Measurements from ENCODE around the gene ASS1.

ASS1 gene

DNA sequence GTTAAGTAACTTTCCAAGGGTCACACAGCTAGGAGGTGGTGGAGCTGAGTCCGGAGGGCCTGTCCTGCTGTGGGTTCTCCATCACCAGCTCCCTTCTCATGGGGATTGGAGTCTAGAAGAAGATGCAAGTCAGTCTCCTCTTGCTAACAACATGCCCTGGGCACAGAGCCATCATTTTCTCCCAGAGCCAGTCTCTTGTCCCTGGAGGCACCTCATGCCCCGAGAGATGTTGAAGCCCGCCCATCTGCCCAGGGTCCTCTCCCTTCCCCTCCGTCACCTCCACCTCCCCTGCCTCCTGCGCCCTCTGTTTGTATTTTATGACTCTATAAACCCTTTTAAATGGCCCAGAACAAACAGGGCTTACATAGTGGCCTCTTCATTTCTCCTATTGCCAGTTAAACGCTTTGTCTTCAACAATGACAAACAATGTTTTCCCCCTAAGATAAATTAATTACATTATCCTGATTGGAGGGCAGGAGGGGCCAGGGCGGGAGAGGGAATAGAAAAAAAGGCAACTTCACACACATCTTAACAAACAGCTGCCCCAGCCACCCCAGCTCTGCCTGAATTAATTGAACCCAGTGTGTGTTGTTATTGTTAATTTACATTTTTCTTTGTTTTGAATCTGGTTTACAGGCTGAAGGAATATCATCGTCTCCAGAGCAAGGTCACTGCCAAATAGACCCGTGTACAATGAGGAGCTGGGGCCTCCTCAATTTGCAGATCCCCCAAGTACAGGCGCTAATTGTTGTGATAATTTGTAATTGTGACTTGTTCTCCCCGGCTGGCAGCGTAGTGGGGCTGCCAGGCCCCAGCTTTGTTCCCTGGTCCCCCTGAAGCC, 55.8 kb downstream of the ASS1 start:
- no peak for DNase-seq

DNA sequence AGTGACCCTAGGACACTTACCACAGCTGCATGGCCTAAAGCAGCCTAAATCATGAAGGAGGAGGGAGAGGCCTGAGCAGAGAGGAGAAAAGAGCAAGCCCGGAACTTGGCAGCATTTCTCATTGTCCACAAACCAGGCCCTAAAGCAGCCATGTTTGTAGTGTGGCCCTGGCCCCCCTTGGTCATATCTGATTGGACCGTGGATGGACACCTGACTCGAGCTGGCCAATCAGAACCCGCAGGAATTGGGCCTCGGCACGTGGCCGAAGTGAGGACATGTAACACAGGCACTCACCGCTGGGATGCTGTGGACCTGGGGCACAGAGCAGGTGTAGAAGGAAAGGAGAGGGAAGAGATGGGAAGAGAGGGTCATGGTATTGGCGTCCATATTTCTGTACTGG, 56.9 kb downstream of the ASS1 start:
- DNase-seq = no peak

DNA sequence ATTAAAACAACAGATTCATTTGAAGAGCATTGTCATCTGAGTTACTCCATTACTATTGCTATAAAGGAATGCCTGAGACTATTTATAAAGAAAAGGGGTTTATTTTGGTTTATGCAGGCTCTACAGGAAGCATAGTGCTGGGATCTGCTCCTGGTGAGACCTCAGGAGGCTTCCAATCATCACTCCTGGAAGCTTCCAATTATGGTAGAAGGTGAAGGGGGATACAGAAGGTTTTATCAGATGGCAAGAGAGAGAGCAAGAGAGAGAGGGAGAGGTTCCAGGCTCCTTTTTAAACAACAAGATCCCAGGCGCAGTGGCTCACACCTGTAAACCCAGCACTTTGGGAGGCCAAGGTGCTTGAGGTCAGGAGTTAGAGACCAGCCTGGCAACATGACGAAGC, 63.5 kb downstream of the ASS1 start:
- no peak for DNase-seq

DNA sequence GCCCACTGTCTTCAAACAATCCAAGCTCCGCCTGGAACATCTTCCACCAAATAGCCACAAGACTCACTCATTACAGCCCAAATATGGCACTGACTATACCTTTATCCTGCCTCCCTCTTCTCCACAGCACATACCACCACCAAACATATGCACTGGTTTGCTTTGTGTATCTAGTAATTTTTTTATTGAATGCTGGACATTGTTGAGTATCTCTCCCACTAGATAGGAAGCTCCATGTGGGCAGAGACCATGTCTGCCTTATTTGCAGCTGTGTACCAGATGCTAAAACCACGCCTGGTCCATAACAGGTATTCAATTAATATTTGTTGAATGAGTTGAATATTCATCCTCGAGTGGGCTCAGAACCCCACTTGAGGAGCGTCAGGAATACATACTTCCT, 67.4 kb downstream of the ASS1 start:
- no peak for DNase-seq

DNA sequence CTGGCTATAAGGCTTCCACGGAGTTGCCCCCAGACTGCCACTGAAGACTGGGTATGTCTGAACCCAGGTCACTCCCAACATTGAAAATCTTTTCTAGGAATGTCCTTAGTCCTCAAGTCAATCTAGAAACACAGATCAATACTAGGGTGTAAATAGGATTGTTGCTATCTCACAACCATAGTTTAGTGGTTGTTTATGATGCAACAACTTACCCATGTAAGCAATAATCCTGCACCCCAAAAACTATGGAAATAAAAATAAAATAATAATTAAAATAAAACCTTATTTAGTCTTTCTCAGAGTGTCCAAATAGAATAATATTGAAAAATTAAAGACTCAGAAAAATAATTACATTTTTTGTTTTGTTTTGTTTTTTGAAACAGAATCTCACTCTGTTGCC, 68.3 kb downstream of the ASS1 start:
- DNase-seq = no peak

DNA sequence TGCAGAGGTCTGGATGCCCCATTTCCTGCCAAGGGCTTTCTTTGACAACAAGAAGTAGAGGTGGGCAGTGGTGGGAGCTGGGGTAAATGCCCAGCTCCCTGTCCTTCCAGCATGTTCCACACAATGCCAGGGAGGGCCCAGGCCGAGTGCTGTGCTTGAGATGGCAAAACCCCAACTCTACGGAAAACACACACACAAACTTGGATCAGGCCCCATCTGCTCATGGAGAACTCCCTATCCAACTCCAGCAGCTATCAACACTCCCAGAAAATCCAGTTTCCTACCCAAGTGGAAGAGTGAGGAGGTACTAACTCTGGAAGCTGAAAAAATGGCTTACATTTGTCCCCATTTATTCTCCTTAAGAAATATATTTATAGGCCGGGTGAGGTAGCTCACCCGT, 73.5 kb downstream of the ASS1 start:
- DNase-seq = no peak

DNA sequence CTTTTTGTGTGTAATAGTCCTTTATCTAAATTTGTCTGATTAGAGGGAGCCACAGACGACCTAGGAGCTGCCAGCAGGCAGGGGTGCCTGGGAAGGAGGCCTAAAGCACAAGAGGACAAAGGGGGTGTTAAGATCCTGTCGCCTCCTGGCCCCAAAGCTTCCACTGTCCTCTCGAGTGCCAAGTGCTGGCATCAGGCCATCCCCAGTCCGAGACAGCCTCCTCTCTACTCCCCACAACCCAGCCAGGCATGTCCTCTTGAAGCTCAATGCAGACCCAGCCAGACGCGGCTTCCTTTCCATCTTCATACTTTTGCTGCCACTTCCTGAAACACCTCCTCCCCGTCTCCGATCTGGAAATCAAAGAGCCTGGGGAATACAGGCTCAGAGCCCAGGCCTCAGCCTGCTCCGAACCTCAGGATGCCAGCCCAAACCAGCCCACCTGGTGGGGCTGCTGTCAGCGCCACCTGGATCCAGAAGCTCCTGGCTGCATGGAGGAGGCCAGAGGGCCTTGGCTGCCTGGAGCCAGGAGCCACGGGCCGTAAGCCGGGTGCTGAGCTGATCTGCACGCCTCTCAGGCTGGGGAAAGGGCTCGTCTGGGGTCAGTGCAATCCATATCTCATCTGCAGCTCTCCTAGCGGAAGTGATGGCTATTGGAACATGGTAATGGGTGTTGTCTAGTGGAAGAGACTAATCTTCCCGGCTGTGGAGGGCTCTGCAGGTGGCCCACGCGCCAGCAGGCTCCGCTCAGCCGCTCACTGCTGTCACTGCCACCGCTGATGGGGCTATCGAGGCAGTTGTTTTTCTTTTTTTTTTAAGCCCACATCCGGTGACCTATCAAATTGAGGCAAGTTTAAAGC, 74.4 kb downstream of the ASS1 start:
- no peak for DNase-seq

DNA sequence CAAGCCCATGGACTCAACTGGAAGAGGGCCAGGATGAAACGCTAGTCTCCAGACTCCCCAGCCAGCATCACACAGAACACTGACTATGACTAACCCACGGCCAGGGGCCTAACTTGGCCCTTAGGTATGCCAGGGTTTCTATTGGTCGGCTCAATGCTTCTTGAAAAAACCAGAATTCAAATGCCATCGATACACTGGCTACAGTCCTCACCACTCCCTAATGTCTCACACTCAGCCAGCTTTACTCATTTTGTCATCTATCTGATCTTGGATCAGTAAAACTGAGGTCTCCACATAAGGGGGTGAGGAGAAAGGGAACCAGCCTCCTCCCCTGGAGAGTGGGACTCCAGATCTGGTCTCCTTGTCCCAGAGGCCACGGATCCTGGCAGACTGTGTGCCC, 75.2 kb downstream of the ASS1 start:
- DNase-seq = no peak

DNA sequence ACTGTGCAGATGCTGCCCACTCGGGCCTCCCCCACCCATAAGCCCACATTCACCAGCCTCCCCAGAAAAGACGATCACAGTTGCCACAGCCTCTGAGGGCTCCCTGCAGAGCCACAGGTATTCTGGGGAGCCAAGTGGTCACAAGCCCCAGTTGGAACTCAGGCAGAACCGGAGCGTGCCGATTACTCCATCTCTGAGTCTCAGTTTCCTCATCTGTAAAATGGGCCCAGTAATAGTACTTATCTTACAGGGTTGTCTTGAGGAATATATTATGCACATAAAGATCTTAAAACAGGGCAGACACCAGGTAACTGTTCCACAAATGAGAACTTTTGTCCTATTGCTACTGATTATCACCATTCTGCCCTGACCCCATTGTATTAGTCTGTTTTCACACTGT, 77.0 kb downstream of the ASS1 start:
- DNase-seq = no peak

DNA sequence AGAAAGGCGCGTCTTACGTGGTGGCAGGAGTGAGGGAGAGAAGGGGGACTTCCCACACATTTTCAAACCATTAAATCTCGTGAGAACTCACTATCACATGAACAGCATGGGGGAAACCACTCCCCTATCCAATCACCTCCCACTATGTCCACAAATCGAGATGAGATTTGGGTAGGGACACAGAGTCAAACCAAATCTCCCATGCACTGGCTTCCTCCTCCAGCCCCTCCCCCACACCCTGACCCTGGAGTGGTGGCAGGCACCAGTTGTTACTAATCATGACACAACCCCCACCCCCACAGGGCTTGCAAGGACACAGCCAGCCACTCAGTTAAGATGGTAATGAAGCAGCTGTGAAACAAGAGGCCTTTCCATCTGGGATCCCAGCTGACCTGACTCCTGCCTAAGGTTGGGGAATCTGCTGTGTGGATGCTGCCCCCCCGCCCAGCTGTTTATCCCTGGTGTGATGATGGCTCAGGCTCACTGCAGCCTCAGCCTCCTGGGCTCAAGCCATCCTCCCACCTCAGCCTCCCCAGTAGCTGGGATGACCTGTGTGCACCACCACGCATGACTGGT, 77.6 kb downstream of the ASS1 start:
- no peak for DNase-seq

DNA sequence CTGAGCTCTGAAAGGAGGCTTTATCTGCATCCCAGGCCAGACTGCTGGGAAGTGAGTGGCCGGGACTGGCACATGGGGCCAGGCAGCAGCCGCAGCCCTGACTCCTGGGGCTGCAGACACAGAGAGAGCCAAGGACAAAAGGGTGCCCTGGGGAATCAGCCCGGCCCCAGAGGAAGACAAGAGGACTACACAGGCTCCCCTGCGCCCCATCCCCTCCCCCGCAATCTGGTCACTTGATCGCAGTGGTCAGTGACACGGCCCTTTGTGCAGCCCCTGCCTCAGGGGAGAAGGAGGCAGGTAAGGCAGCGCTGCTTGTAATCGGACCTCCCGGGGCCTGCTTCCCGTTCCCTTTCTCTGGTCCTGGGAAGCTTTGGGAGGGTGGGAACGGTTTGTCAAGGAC, 79.2 kb downstream of the ASS1 start:
- no peak for DNase-seq

DNA sequence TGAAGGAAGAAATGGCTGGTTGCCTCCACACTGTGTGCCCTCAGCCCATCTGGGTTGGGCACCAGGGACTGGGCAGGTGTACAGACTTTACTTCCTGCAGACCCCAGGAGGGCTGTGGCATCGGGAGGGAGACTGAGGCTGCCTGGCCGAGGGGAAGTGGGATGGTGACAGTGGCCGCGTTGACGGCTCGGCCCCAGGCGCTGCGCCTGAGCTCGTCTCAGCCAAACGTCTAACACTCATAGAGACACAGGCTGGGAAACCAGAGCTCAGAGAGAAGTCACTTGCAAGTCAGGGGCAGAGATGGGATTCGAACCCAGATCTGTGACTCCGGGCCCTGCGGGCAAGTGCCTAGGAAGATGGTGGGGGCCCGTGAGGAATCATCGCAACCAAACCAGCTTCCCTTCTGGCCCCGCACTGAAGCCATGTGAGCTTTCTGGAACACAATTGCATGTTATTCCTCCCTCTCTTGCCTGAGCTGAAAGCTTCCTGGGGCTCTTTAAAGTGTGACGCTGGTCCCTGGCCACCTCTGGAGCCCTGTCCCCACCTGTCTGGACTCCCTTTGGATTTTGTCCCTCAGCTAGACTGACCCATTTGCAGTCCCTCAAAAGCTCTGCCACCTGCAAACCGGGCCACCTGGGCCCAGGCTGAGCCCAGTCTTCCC, 81.6 kb downstream of the ASS1 start:
- DNase-seq = no peak

DNA sequence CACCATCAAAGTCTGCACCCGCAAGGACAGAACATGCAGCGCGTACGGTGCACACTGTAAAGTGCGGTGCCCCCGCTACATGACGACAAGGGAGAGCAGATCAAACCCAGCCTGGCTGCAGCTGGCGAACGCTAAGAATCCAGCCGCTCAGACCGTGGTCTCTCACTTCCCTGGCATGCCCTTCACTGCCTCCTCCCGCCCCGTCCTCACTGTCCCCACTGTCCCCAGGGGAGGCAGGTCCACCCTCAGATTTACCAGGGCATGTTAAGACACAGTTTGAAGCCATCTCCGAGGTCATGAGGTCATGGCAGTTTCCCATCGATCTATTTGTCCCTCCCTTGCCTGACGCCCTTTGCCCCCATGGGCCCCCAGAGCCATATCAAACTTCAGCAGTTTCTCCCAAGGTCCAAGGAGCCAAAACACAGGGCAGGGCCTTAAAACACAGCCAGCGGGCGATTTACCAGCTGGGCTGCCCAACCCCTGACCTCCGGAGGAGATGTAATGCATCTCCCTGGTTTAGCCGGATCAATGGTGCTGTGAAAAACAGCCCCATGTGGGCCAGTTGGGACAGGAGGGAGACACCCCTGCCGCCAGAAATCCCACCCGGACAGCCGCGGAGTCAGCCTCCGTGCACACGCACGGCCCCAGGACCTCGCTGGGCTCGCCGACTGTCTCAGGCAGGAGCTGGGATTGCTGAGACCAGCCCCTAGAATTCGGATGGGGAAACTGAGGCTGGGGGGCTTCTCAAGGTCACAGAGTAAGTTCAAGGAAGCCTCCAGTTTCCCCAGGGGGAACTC, 82.3 kb downstream of the ASS1 start:
- no peak for DNase-seq

DNA sequence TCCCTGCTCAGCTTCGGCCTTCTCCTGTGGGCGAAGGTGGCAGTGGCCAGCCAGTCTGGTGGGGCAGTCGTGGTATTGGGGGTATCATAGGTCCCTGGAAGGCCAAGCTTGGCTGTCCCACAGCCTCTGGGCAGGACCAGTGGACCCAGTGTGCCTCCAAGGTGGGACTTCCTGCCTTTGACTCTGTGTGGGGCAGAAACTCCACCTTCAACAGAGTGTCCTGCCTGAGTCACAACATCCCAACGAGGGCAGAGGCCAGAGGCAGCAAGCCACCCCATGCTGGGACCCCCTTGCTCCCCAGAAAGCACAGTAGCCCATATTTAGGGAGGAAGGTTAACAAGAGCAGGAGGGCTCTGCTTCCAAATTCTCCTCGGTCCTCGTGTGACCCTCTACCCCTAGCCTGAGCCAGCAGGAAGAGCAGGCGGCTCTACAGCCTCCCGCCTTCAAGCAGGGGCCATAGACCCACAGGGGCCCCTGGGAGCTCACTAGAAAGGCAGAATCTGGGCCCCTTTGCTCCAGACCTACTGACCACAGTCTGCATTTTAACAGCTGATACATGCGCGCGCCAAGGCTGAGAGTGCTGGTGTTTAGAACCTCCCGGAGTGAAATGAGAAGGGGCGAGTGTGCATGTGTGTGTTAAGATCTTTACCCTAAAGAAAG, 83.0 kb downstream of the ASS1 start:
- no peak for DNase-seq

DNA sequence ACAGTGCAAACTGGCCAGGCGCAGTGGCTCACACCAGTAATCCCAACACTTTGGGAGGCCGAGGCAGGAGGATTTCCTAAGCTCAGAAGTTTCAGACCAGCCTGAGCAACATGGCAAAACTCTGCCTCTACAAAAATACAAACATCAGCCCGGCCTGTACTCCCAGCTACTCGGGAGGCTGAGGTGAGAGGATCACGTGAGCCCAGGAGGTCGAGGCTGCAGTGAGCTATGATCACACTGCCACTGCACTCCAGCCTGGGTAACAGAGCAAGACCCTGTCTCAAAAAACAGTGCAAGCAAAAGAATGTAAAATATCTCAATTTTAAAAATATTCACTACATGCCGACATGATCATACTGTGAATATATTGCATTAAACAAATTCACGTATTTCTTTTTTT, 83.9 kb downstream of the ASS1 start:
- DNase-seq = no peak

DNA sequence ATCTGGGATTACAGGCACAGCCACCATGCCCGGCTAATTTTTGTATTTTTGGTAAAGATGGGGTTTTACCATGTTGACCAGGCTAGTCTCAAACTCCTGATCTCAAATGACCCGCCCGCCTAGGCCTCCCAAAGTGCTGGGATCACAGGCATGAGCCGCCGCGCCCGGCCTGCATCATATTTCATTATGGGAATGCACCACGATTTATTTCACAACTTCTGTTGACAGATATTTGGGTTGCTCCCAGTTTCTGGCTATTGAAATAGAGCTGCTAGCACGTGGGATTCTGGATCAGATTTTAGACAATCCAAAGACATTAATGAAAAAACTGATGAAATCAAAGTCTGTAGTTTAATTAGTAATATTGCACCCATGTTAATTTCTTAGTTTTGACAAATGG, 86.2 kb downstream of the ASS1 start:
- DNase-seq = no peak

DNA sequence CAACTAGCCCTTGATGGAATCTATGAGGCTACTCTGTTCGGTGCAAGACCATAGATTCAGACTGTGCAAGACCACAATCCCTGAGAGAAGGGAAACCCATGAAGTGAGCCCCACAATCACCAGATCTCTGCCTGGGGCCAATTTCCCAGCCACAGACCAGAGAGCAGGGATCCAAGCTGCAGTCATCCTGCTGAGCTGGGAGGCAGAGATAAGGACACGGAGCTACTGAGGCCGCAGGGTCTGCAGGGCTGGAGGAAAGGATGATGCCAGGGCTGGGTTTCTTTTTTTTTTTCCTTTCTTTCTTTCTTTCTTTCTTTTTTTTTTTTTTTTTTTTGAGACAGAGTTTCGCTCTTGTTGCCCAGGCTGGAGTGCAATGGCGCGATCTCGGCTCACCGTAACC, 86.9 kb downstream of the ASS1 start:
- no peak for DNase-seq

DNA sequence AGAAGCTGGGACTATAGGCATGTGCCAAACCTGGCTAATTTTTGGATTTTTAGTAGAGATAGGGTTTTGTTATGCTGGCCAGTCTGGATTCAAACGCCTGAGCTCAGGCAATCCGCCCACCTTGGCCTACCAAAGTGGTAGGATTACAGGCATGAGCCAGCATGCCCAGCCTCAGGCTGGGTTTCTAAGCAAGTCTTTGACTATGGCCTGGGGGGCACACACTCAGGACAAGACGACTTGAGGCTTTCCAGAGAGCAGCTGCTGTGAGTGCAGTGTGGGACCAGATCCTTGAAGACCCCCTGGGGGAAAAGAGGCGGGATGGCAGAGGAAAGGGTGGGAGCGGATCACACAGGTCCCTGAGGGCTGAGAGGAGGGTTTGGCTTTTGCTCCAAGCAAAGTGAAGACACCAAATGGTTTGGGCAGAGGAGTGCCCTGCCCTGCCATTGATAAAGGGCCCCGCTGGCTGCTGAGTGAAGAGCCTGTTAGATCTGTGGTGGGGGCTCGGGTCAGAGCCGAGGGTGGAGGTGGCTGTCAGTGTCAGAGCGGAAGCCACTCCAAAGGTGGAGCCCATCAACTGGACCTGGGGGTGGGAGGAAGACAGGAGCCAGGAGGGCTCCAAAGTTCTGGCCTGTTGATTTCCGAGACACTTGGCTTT, 87.8 kb downstream of the ASS1 start:
- no peak for DNase-seq

DNA sequence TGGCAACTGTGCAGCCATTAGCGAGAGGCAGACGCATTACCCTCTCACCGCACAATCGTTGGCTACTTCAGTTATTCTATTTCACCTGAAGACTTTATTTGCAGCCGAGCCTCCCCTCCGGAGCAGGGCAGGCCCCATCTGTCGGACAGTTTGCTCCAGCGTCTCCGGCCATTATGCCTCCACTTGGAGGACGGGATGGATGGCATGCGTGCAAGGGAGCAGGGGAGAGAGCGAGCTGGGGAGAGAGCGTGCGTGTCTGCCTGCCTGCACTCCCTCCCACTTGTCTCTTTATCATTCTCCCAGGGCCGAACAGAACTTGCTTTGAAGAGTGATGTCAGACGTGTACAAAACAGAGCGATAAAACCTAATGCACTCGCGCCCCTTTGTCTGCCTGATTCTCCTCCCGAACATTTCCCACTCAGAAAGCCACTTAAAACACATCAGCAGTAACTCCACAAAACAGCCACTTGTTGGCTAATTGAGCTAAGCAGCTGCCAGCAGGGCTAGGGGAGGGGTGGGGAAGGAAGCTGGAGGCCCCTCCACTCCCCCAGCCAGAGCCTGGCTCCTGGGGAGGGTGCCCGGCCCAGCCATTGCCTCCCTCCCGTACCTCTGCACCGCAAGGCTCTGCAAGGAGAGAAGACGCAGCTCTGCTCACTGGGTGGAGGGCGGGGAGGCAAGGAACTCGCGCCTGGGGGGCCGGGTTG, 91.2 kb downstream of the ASS1 start:
- no peak for DNase-seq

DNA sequence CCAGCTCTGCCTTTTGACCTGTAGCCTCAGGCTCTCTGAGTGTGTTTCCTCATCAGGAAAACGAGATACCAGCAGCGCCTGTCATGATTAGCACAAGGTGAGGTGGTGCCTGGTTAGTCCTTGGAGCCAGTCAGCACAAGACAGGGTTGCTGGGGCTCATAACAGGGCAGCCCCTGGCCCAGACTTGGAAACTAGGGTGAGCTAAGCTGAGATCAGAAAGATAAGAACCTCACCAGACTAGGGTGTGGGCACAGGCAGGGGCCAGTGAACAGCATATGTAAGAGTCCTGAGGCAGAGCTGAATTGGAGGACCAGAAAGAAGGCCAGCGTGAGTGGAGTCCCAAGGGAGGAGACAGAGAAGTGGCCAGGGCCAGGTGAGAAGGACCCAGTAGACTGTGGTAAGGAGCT, 91.9 kb downstream of the ASS1 start:
- no peak for DNase-seq

Data from activated gamma-delta T cell treated with Interleukin-2 at 50 U/mL for 16 hours (primary cell).